Activated CD8-positive, alpha-beta T cell treated with anti-CD3 and anti-CD28 coated beads, Interleukin-2, amount 10 ng/mL, durations not matched to agents 7 days and 5 days (primary cell): ENCODE measurements around the gene VEZT. TPM values are rescaled to one million over a fixed set of nuclear protein-coding genes. Genes with fewer than 3 reads are reported as not detected.

Source experiments
- microRNA-seq: library from miRNA; unstranded; fragments of <30 nt; microRNA quantifications from one replicate; pipeline ENCODE4 v1.2.0, GENCODE V29; 2022
- total RNA-seq, 2 experiments: library from RNA; stranded (reverse); gene quantifications; one replicate each; pipeline ENCODE4 v1.2.3, GENCODE V29; 2021

Gene VEZT
- total RNA-seq, 2 experiments from 2014 or later, result 29.0 to 31.0 TPM

Small RNAs within 50 kb of the gene (microRNA-seq; reads per million reads assigned to microRNA genes)
- gene MIR331, result 214 reads per million, percentile 69 among the genes with 10 or more reads in this experiment
- not detected for gene MIR3685

Other genes starting within 250 kb of the VEZT start
- gene NDUFA12, start 214.1 kb upstream of the VEZT start, total RNA-seq, result 100 to 1,000 TPM; 247 to 253 TPM
- 10 to 100 TPM; 30.5 to 32.8 TPM for gene NR2C1, start 144.2 kb upstream of the VEZT start, total RNA-seq
- gene FGD6, start 340 bp upstream of the VEZT start, total RNA-seq, result under 1 TPM; 0.50 to 0.70 TPM